NCI-H2227 treated with DMSO at 0.1 percent for 48 hours (cell line): Measurements from ENCODE around the gene SPG7.
"Not testable (repeated sequence)": the region's sequence is repeated elsewhere in the genome, so short reads cannot be mapped to it uniquely, and the experiment has no call there.

Experiments used
- DNase-seq: peaks from one replicate; lab custom pipeline; 2025; lab: John Stamatoyannopoulos, UW

Gene SPG7

GRCh38 chr16:89507834-89508590, at the start of gene SPG7:
Gene SPG7, plus strand, starts transcription at chr16:89508403. Its CDS starts 15 bp downstream, at chr16:89508418.
- DNase-seq: peak; percentile 70

- no peak for DNase-seq
Measured at GRCh38 chr16:89458551-89458950, 49.7 kb upstream of the SPG7 start.

- no peak for DNase-seq
Measured at GRCh38 chr16:89458967-89459366, 49.2 kb upstream of the SPG7 start.

GRCh38 chr16:89460556-89460955, 47.6 kb upstream of the SPG7 start:
- DNase-seq: no peak

GRCh38 chr16:89461890-89462289, 46.3 kb upstream of the SPG7 start:
- DNase-seq: not testable (repeated sequence)

- DNase-seq: not testable (repeated sequence)
Measured at GRCh38 chr16:89462639-89463038, 45.6 kb upstream of the SPG7 start.

- DNase-seq: not testable (repeated sequence)
Measured at GRCh38 chr16:89463312-89463711, 44.9 kb upstream of the SPG7 start.

GRCh38 chr16:89466920-89467319, 41.3 kb upstream of the SPG7 start:
- DNase-seq: no peak

- no peak for DNase-seq
Measured at GRCh38 chr16:89467382-89467781, 40.8 kb upstream of the SPG7 start.

- DNase-seq: no peak
Measured at GRCh38 chr16:89472711-89473075, 35.5 kb upstream of the SPG7 start.

GRCh38 chr16:89473136-89473712, 35.0 kb upstream of the SPG7 start:
- no peak for DNase-seq

GRCh38 chr16:89473791-89474414, 34.3 kb upstream of the SPG7 start:
- DNase-seq: no peak

- DNase-seq: no peak
Measured at GRCh38 chr16:89475144-89475543, 33.1 kb upstream of the SPG7 start.

- DNase-seq: no peak
Measured at GRCh38 chr16:89476379-89476778, 31.8 kb upstream of the SPG7 start.

GRCh38 chr16:89476811-89477261, 31.4 kb upstream of the SPG7 start:
- no peak for DNase-seq

GRCh38 chr16:89478576-89479221, 29.5 kb upstream of the SPG7 start:
- DNase-seq: no peak

- DNase-seq: no peak
Measured at GRCh38 chr16:89481356-89481955, 26.7 kb upstream of the SPG7 start.

GRCh38 chr16:89482150-89482816, 25.9 kb upstream of the SPG7 start:
- no peak for DNase-seq

GRCh38 chr16:89482817-89483205, 25.4 kb upstream of the SPG7 start:
- DNase-seq: no peak

- no peak for DNase-seq
Measured at GRCh38 chr16:89484041-89484501, 24.1 kb upstream of the SPG7 start.

GRCh38 chr16:89484923-89485679, 23.1 kb upstream of the SPG7 start:
- DNase-seq: no peak
